ENCODE data around the gene PITPNM3.

DNA sequence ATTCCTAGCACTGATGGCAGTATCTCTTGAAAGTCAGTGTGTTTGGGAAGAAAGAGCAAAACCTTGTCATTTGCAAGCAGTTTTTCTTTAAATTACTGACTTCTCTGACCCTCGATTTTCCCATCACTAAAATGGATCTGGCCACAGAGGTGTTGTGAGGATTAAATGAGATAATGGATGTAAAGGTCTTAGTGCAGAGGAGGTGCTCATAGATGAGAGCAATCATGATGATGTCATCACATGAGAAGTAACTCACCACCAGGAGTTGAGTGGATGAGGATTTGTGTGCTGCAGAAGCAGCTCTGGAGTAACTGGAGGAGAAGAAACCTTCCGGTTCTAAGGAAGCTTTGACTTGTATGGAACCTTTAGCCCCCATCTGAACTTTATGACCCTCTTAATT is 30.6 kb downstream of the PITPNM3 start:
- TF ChIP-seq, protein P1, sequence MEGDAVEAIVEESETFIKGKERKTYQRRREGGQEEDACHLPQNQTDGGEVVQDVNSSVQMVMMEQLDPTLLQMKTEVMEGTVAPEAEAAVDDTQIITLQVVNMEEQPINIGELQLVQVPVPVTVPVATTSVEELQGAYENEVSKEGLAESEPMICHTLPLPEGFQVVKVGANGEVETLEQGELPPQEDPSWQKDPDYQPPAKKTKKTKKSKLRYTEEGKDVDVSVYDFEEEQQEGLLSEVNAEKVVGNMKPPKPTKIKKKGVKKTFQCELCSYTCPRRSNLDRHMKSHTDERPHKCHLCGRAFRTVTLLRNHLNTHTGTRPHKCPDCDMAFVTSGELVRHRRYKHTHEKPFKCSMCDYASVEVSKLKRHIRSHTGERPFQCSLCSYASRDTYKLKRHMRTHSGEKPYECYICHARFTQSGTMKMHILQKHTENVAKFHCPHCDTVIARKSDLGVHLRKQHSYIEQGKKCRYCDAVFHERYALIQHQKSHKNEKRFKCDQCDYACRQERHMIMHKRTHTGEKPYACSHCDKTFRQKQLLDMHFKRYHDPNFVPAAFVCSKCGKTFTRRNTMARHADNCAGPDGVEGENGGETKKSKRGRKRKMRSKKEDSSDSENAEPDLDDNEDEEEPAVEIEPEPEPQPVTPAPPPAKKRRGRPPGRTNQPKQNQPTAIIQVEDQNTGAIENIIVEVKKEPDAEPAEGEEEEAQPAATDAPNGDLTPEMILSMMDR (conservative IDR thresholded peaks at IDR 0.05; ENCODE audit: low read depth in 2 of 2) = no peak
- no peak for TF ChIP-seq POLR2AphosphoS5 (IDR thresholded peaks at IDR 0.05; ENCODE audit: low read depth)
